HG03280 (cell line): ENCODE results near the gene UPK2.

ENCODE experiments used
- ATAC-seq: cut with Tn5 transposase; IDR thresholded peaks from one replicate; pipeline ENCODE4 v1.9.1; 2021; ENCODE audit warnings: mild to moderate bottlenecking, moderate library complexity; ENCODE audit not compliant: unreplicated experiment

Gene UPK2

DNA sequence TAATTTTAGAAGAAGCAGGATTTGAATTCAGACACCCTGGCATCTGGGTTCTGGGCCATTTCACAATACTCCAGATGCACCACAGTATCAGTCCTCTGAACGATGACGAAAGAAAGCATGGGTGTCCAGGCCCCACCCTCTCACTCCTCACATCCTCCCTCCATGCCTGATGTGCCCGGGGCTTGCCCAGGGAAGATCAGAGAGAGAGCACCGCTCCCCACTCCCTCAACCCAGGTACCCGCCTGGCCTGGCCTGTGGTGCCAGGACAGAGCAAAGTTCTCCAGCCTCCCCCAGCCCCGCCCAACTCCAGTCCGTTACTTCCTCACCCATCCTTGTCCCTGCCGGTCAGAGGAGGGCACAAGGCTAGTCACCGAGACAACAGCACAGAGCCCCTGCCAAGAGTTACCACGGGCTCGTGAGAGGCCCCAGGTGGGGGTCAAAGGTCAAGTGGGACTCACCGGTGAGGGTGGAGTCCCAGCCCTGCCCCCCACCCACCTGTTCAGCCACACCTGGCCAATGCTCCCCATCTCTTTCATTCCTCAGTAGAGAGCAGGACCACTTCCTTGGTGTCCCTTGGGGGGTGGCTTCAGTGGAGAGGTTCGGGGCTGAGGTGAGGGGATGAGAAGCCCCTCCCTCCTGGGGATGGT, 38.5 kb upstream of the UPK2 start:
- no peak for ATAC-seq

DNA sequence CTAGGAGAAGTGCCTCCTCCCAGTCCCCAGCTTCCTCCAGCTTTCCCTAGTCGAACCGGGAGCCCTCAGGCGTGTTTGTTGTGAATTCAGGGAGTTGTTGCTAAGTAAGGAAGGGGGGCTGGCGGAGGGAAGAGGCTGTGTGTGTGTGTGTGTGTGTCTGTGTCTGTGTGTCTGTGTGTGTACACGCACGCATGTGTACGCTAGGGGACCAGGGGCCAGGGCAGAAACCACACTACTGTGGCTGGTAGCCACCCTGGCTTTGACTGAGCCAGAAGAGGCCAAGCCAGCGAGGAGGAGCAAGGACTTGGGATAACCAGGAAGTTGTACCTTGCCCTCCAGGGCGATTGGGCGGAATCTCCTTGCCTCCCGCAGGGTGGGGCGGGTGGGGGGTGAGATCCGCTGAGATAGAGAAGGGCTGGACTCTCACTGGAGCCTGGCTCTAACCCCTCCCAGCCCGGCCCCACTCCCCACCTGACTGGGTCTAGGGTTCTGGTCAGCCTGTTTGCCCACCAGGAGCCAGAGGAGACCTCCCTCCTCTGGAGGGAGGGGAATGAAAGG, 37.9 kb upstream of the UPK2 start:
- no peak for ATAC-seq

DNA sequence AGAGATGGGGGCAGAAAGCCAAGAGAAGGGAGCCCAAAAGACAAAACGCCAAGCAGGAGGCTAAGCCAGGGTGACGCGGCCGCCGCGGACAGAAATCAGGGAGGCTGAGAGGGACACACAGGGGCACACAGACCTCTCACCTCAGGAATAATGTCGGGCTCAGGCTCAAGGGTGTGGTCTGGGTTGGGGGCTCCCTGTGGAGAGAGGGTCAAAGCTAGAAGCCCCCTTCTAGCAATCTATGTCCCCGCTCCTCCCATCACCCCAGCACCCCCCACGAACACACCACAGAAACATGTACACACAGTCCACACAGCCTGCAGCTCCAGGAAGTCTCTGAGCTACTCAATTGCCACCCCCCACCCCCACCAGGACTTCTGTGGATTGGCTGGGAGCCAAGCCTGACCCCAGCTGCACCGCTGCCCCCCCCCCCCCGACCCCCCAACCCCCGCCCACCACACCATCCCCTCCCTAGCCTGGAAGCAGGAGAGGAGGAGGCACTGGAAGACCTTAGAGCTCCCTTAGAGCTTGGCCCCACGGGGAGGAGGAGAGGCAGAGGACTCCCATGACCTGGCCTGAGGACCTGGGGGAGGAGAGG, 37.3 kb upstream of the UPK2 start:
- ATAC-seq, result no peak

DNA sequence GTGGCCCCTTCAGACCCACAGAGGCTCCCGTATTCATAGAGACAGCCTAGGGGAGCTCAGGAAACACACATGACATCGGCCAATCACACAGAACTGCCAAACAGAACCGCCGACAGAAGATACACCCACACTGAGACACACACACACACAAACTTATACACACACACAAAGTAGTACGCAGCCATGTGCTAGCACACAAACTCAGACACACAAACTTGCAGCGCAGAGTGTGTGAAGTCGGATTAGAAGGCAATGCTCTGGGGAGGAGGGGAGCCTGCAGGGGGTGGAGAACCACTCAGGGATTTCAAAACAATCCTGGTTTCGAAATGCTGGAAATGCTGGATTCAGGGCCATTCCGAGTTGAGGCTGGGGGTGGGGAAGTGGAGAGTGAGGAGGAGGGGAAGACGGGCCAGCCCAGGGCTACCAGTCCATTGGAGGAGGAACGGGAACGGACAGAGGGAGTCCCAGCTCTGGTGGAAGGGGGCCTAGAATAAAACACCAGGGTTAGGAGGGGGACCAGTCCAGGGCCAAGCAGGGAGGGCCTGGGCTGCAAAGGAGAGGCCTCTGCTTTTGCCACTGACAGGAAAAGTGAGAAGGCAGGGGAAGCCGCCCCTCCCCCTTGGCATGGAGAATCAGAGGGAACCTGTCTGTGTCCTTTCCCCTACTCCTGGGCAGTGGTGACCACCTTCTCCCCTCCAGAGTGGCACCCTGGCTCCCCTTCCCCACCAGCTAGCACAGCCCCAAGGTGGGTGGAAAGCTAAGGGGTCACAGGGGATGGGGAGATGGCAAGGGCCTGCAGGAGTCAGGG, 34.8 kb upstream of the UPK2 start:
- no peak for ATAC-seq

DNA sequence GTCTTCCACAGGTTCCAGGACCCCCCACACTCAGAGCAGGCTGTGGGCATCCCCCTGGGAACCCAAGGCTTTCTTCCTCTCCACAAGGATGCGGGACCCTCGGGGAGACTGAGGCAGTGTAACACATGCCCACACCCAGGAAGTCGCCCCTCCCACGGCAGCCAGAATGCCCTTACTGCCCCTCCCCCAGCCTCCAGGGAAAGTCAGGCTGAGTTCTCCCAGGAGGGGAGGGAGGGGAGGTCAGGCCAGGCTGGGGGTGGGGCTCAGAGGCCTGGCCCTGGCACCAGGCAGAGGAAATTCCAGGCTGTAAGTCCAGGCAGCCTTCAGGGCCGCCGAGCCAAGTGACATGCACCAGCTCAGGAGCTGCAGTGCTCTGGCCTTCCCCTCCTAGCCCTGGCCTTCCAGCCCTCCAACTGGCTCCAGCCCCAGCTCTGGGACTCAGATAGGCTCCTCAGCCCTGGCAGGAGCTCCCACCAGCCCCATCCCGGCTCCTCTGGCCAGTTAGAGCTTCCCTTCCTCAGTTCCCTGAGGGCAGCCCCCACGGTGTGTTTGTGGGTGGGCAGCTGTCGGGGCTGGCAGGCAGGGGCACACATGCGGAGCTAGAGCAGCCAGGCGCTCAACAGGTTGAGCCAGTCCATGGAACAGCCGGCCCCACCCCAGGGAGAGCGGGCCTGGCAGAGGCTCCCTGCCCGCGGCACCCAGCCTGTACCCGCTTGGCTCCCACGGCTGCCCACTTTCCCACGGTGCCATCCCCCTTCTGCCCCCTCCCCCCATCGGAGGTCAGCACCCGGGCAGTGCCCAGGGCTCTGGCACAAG, 34.0 kb upstream of the UPK2 start:
- no peak for ATAC-seq

DNA sequence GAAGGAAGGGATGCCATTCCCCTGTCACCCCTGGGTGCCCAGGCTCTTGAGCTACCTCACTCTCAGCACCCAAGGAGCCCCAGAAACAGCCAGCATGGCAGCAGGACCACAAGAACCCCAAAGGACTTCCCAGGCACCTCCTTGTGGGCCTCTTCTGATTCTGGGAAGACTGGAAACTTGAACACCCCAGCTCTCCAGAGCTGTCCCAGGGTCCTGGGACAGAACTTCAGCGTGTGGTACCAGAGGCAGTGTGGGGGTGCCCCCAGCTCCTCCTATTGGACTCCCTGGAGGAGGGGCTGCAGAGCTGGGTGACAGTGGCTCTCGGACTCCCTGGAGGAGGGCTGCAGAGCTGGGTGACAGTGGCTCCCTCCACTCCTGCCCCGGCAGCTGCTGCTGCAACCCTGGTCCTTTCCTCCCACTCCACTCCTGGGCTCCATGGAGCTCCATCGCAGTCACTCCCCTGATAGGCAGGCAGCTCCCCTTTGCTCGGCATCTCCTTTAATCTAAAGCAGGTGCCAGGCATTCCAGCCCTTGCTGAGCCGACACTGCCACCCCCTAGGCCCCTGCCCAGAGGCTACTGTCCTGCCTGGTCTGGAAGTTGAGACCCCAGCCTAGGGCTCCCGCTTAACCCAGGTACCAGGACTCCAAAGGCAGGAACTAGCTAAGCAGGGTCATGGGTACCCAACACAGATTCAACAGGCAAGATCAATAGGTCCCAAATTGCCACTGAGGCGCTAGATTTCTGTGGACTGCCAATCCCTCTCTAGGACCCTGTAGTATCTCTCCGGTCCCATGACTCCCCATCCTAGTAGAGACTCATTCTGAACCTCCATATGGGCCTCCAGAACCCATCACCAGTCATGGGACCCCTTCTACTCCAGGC, 33.1 kb upstream of the UPK2 start:
- ATAC-seq, result no peak

DNA sequence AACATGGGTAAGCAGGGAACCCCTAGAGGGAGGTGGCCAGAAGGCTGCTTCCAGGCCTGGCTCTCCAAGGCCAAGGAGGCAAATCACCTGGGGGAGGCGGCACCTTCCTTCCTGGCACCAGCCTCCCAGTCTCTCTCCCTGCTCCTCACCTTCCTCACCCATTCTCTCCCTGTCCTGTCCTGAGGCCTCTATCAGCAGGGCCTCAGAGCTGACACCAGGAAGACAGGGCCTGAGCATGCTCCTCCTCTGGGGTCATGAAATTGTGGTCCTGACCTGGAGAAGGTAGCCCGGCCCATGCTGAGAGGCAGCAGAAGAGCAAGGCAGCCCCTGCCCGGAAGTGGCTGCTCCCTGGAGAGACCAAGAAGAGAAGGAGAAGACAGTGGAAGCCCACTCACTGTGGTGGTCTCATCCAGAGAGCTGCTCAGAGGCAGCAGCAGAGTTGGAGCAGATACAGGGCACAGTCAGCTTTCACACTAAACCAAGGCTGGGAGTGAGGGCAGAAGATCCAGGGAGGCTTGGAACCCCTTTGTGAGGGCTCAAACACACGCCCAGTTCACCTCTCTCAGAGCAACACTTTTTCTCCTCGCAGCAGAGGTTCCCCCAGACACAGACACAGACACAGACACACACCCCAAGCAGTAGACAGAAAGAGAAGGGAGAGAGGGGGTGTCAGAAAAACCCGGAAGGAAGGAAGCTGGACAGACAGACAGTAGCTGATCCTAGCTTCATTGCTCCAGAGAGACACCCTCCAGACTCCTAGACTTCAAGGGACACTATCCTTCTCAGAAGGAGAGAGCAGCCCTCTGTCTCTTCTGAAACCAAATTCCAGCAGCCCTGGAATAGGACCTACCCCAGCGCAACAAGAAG, 32.1 kb upstream of the UPK2 start:
- no peak for ATAC-seq

DNA sequence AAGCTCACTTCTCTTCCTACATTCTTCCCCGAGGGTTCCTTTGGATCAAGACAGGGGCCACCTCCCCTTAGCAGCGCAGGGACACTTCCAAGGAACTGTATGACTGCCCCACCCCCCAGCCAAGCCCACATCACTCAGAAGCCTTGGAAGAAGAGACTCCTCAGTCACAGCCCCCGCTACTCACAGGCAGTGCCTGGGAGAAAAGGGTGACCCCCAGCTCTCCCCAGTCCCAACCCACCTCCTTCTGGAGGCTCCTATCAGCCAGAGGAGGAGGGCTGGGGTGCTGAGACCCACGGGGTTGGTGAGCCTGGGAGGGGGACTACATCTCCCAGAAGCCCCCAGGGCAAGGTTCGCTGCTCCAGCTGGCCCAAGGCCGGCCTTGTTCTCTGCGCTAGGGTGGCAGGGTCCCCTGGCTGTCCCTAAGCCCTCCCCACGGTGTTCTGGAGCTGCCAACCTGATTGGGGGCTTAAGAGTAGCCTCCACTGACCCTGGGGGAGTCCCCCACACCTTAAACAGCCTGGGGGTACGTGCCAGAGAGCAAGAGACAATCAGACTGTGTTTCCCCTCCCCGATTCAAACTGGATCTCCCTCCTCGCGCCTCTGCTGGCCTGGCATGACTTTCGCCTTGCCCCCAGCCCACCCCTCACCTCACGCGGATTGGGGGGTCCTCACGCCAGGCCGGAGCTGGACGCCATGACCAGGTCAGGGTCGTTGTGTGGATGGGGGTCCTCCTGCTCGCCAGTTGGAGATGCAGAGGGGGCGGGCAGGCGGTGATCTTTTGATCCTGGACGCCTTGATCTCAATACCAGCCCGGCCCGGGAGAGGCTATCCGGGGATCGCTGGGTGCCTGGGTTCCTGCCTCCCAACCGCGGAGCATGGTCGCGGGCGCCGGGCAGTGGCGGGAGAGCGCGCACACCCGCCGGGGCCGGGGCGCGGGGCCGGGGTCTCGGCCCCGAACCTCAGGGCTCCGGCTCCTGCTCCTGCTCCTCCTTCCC, 31.2 kb upstream of the UPK2 start:
- ATAC-seq, result no peak

DNA sequence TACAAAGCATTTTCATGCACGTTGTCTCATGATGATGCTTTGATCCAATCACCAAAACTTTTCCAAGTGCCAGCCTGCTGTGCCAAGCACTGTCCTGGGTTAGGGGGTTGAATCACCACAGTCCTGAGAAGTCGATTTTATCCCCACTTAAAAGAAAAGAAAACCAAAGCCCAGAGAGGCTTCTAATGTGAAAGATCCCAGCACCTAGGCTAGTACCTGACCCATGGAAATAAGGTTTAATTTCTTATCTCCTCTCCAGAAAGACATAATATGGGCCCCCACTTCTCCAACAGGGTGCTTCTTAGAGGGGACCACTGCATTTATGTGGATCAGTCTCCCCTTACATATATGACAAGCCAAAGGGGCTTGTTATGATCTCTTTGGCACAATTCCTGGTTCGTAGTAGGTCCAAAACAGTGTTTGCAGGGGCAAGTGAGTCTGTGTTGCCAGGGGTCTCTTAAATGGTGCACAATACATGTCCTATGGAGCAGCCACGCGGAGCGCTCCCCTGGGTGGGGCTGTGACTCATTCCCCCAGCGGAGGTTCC, 28.5 kb upstream of the UPK2 start:
- no peak for ATAC-seq

DNA sequence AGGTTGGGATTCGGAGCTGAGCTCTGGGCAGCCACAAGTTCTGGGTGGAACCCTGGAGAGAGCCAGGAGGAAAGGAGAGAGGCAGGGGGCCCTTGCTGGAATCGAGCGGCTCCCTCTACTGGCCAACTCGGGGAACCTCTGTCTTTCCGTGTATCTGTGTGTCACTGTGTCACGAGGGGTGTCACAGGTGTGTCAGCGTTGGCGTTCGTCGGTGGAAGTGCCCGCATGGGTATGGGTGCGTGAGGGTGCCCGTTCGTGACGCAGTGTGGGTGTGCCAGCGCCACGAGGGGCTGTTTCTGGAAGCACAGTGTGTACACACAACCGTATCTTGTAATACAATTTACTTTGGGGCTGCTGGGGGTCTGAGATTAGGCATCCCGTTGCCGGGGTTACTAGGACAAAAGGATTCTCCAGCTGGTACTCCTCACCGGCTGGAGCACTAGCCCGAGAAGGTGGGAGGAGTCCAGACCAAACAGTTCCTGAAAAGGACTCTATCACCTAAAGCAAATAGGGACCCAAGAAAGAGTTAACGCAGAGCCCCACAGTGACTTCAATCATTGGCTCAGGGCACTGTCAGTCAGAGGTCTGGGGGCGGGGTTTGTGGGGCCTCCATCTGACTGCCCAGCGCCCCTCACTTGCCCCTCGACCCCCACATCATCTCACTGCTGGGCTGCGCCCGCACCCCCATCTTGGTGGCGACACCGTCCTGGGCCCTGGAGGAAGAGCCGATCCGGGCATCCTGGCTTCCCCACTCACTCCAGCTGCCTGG, 27.8 kb upstream of the UPK2 start:
- ATAC-seq, result peak; percentile 38

DNA sequence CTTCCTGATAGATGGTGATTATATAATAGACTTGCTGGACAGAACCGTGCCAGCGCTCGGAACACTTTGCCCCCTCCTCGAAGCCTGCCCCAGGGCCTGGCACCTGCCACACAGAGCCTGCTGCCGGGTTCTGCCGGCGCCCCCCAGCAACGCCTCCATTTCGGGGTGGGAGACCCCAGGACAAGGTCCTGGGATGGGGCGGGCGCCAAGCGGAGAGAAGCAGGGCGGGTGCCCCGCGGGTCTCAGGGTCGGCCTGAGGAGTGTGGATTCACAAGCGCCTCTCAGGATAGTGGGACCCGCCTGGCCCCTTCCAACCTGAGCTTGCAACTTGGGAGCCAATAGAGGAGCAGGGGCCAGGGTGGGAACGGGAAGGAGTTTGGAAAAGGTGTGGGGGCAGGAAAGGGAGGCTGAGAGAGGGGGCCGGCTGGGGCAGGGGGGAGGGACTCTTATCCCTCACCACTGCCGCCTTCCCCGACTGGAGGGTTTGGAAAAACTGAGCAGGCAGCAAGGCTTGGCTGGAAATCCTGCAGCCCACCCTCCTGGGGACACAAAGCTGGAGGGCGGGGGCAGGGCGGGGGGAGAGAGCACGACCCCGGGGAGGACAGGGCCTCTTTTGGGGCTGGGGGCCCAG, 27.1 kb upstream of the UPK2 start:
- ATAC-seq, result no peak

DNA sequence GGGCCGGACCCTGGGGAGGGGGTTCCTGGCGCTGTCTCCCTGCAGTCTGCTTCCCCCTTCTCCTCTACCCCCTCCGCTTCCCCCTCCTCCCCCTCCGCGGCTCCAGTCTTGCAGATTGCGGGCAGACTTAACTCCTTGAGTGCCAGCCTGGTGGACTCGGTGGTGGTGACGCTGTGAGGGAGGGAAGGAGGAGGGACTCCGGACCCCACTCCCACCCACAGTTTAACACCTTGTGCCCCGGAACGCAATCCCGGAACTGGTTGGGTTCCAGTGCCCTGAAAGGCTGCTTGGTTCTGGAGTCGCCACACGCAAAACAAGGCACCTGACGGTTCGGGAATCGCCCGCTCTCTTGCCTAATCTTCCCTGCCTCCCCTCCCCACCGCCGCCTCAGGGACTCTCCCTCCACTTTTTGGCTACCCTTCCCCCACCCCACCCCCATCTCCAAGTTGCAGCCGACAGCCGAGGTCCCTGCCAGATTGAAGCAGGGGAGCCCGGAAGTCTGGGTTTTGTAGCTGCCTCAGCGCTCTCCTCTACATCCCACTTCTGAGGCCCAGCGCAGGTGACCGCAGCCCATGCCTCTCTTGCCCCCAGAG, 26.5 kb upstream of the UPK2 start:
- ATAC-seq, result no peak

DNA sequence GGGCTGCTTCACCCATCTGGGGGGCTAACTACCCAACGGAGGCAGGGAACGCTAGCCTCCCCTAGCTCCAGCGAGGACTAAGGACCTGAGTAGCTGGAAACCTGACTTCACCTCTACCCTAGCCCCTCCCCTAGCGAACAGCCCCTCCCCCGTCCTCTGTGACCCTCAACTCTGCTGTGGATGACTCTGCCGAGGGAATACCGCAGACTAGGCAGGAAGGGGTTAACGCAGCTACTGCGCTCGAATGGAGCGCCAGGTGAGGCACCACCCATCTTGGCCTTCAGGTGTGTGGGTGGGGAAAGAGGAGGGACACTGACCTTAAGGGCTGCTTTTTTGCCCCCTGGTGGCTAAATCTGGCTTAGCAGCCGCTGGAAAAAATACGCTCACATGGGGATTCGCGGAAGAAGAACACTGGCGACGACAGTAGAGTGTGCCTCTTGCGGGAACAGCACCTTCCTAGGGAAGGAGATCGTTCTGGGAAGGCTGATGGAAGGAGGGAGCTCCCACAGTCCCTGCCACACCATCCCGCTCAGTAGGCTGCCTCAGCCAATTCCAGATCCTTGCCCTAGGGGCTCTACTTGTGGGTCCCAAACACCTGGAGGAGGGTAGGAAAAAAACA, 25.9 kb upstream of the UPK2 start:
- no peak for ATAC-seq

DNA sequence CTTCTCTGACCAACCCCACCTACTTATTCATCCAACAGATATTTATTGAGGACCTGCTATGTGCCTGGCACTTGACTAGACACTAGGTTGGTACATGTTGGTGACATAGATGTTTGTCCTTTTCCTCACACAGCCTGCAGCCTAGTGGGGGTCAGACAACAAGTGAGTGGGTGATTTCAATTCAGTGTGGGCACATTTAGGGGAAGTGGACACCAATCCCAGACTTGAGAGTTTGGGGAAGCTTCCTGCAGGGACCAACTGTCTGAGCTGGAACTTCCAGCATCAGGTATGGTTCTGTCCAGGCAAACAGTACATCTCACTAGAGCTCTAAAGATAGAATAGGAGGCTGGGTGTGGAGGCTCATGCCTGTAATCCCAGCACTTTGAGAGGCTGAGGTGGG, 24.5 kb upstream of the UPK2 start:
- ATAC-seq, result no peak

DNA sequence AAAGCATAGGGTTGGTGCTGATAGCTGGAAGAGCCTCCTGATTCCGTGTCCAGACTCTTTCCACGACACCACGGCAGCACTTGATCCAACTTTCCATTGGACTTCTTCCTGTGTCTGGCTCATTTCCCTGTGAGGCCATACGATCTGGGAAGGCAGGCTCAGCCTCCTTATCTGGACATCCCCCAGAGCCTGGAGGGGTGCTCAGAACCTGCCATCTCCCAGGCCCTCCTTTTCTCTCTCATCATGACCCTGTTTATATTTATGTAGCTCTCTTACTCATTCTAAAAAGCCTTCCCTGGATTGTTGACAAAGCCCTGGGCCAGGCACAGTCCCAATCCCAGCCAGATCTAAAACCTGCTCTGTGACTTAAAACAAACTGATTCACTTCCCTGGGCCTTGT, 22.6 kb upstream of the UPK2 start:
- no peak for ATAC-seq

DNA sequence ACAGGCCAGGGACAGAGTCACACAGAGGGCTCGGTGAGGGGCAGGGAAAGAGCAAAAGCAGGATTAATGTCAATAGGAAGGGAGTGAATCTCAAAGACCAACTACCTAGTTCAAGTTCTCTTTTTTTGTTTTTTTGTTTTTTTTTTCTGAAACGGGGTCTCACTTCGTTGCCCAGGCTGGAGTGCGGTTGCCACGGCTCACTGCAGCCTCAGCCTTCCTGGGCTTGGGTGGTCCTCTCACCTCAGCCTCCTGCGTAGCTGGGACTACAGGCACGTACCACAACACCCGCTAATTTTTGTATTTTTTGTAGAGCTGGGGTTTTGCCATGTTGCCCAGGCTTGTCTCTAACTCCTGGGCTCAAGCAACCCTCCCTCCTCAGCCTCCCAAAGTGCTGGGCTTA, 20.7 kb upstream of the UPK2 start:
- ATAC-seq, result no peak
